HG02970 (cell line): ENCODE measurements around the gene AFP.

Experiments used
- ATAC-seq: cut with Tn5 transposase; IDR thresholded peaks from one replicate; pipeline ENCODE4 v1.9.1; 2021; ENCODE audit warnings: mild to moderate bottlenecking, moderate library complexity, moderate number of reproducible peaks; ENCODE audit not compliant: unreplicated experiment, low FRiP score

The AFP gene

GRCh38 chr4:73454920-73455319 lies 18.9 kb downstream of the AFP start:
- ATAC-seq: no peak

GRCh38 chr4:73456177-73457022 lies 20.4 kb downstream of the AFP start:
- no peak for ATAC-seq

GRCh38 chr4:73458184-73459047 lies 22.4 kb downstream of the AFP start:
- ATAC-seq: no peak

GRCh38 chr4:73459048-73459421 lies 23.0 kb downstream of the AFP start:
- no peak for ATAC-seq

- ATAC-seq: no peak
Measured at GRCh38 chr4:73460913-73461522, 25.0 kb downstream of the AFP start.

- ATAC-seq: no peak
Measured at GRCh38 chr4:73468170-73468569, 32.1 kb downstream of the AFP start.

GRCh38 chr4:73470728-73471127 lies 34.7 kb downstream of the AFP start:
- no peak for ATAC-seq

GRCh38 chr4:73477176-73477575 lies 41.2 kb downstream of the AFP start:
- ATAC-seq: no peak

- ATAC-seq: no peak
Measured at GRCh38 chr4:73479323-73479722, 43.3 kb downstream of the AFP start.

GRCh38 chr4:73481358-73481757 lies 45.3 kb downstream of the AFP start, which contains the start of gene AFM:
Gene AFM, plus strand, starts transcription at chr4:73481745. Its CDS starts 31 bp downstream, at chr4:73481776.
- no peak for ATAC-seq

- ATAC-seq: no peak
Measured at GRCh38 chr4:73485085-73485484, 49.1 kb downstream of the AFP start.

GRCh38 chr4:73485596-73485995 lies 49.6 kb downstream of the AFP start:
- ATAC-seq: no peak

GRCh38 chr4:73486497-73486896 lies 50.5 kb downstream of the AFP start:
- no peak for ATAC-seq

GRCh38 chr4:73487233-73487632 lies 51.2 kb downstream of the AFP start:
- no peak for ATAC-seq

GRCh38 chr4:73499996-73500765 lies 64.2 kb downstream of the AFP start:
- no peak for ATAC-seq

GRCh38 chr4:73501664-73502265 lies 65.7 kb downstream of the AFP start:
- no peak for ATAC-seq

- no peak for ATAC-seq
Measured at GRCh38 chr4:73505567-73505966, 69.5 kb downstream of the AFP start.
